ENCODE measurements around the gene EMC1. TPM values are rescaled to one million over a fixed set of nuclear protein-coding genes. Genes with fewer than 3 reads are reported as not detected.

Gene EMC1
- total and polyA plus RNA-seq, 2 donors (not counting 1 experiment from before 2014, with no cell fraction given): 25.8 to 45.5 TPM

DNA sequence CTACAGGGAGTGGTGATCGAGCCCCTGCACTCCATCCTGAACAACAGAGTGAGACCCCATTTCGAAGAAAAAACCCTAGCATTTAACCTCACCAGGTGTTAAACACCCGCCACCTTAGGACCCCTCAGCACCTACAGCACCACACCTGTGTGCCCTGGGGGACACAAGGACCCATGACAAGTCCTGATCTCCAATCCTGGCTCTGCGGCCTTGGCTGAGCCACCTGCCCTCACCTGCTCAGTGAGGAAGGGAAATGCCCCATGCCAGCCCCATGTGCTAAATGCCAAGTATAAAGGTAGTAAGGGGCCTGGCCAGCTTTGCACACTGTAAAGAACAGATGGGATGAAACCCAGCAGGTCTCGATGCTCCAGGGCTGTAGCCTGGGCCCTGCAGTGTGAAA lies 11.4 kb upstream of the EMC1 start:
- Mint-ChIP-seq H3K27ac (no peak overlapping the region), H3K9me3 (ENCODE audit: insufficient read depth) (no peaks in the 10 kb centered on the region), H3K4me1 (no peaks in the 10 kb centered on the region), H3K27me3 (no peaks in the 10 kb centered on the region), H3K4me3 (no peak overlapping the region)
- H3K9ac ChIP-seq (ENCODE audit: low read length): no peak overlapping the region
- intact Hi-C loops (cut with micrococcal nuclease): no loop called here
- WGBS (ENCODE audit: insufficient coverage): 88% methylated on average over 4 of the region's 5 CpGs
- no peak overlapping the region for H3K4me2 ChIP-seq (replicated peaks; ENCODE audit: low read depth, low read length, poor library complexity, severe bottlenecking)
- ATAC-seq (ENCODE audit: low read depth): no peak
- no peaks in the 10 kb centered on the region for H3K79me2 ChIP-seq (ENCODE audit: control insufficient read depth, insufficient read depth, low read length)
- no peak overlapping the region for H3K4me3 ChIP-seq (ENCODE audit: control extremely low read depth in 1 of 5, extremely low read depth in 1 of 5, insufficient read depth in 1 of 5, low read depth in 2 of 5, low read length in 4 of 5)
- no peaks in the 10 kb centered on the region for H4K20me1 ChIP-seq (ENCODE audit: control insufficient read depth, insufficient read depth, low read length, poor library complexity, severe bottlenecking)
- H3K27me3 ChIP-seq (replicated peaks in 1 of 4; ENCODE audit: control extremely low read depth in 1 of 4, control insufficient read depth in 3 of 4, insufficient read depth in 4 of 4, low read length in 3 of 4): no peaks in the 10 kb centered on the region
- no peak overlapping the region for H3K27ac ChIP-seq (ENCODE audit: low read length in 2 of 2)
- TF ChIP-seq, protein P1, sequence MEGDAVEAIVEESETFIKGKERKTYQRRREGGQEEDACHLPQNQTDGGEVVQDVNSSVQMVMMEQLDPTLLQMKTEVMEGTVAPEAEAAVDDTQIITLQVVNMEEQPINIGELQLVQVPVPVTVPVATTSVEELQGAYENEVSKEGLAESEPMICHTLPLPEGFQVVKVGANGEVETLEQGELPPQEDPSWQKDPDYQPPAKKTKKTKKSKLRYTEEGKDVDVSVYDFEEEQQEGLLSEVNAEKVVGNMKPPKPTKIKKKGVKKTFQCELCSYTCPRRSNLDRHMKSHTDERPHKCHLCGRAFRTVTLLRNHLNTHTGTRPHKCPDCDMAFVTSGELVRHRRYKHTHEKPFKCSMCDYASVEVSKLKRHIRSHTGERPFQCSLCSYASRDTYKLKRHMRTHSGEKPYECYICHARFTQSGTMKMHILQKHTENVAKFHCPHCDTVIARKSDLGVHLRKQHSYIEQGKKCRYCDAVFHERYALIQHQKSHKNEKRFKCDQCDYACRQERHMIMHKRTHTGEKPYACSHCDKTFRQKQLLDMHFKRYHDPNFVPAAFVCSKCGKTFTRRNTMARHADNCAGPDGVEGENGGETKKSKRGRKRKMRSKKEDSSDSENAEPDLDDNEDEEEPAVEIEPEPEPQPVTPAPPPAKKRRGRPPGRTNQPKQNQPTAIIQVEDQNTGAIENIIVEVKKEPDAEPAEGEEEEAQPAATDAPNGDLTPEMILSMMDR (IDR thresholded peaks at IDR 0.05): no peak
- no peak for TF ChIP-seq EZH2 (IDR thresholded peaks at IDR 0.05; ENCODE audit: borderline replicate concordance, insufficient read depth, low read depth, low read length, poor library complexity, severe bottlenecking)
- no peaks in the 10 kb centered on the region for H3K9me3 ChIP-seq (ENCODE audit: control extremely low read depth in 1 of 3, control insufficient read depth in 2 of 3, insufficient read depth in 1 of 3, low read length in 2 of 3)
- POLR2A ChIA-PET: interaction anchor here (0.6 kb wide), 1 partner anchor 281 kb away, joined by 6 read pairs; no protein-coding TSS in a partner anchor
- no peaks in the 10 kb centered on the region for H3K4me1 ChIP-seq (ENCODE audit: control insufficient read depth in 2 of 2, insufficient read depth in 2 of 2, low read length in 2 of 2)
- CTCF ChIA-PET: no interaction called here
- H2AFZ ChIP-seq (ENCODE audit: insufficient read depth, low read depth, low read length, poor library complexity, severe bottlenecking): no peak overlapping the region
- DNase-seq: no peak
- H3K36me3 ChIP-seq (replicated peaks in 1 of 2; ENCODE audit: control extremely low read depth in 1 of 2, control insufficient read depth in 1 of 2, extremely low read depth in 1 of 2, insufficient read depth in 2 of 2, low read length in 1 of 2): peaks cover 0 to 16% of the 10 kb centered on the region in 2 experiments

- Mint-ChIP-seq H3K4me1 (no peaks in the 10 kb centered on the region), H3K9me3 (ENCODE audit: insufficient read depth) (no peaks in the 10 kb centered on the region), H3K27ac (no peak overlapping the region), H3K27me3 (no peaks in the 10 kb centered on the region), H3K4me3 (no peak overlapping the region)
- H3K36me3 ChIP-seq (replicated peaks in 1 of 2; ENCODE audit: control extremely low read depth in 1 of 2, control insufficient read depth in 1 of 2, extremely low read depth in 1 of 2, insufficient read depth in 2 of 2, low read length in 1 of 2): peaks cover 0 to 23% of the 10 kb centered on the region in 2 experiments
- no peaks in the 10 kb centered on the region for H3K4me1 ChIP-seq (ENCODE audit: control insufficient read depth in 2 of 2, insufficient read depth in 2 of 2, low read length in 2 of 2)
- peaks cover 3% of the 10 kb centered on the region for H4K20me1 ChIP-seq (ENCODE audit: control insufficient read depth, insufficient read depth, low read length, poor library complexity, severe bottlenecking)
- 92% methylated on average over 4 of the region's 5 CpGs for WGBS (ENCODE audit: insufficient coverage)
- TF ChIP-seq, protein P1 (IDR thresholded peaks at IDR 0.05): no peak
- TF ChIP-seq EZH2 (IDR thresholded peaks at IDR 0.05; ENCODE audit: borderline replicate concordance, insufficient read depth, low read depth, low read length, poor library complexity, severe bottlenecking): no peak
- CTCF ChIA-PET: no interaction called here
- DNase-seq (no peak), ATAC-seq (ENCODE audit: low read depth) (no peak)
- no peak overlapping the region for H3K27ac ChIP-seq (ENCODE audit: low read length in 2 of 2)
- no peaks in the 10 kb centered on the region for H3K27me3 ChIP-seq (replicated peaks in 1 of 4; ENCODE audit: control extremely low read depth in 1 of 4, control insufficient read depth in 3 of 4, insufficient read depth in 4 of 4, low read length in 3 of 4)
- H3K4me3 ChIP-seq (ENCODE audit: control extremely low read depth in 1 of 5, extremely low read depth in 1 of 5, insufficient read depth in 1 of 5, low read depth in 2 of 5, low read length in 4 of 5): no peak overlapping the region
- H2AFZ ChIP-seq (ENCODE audit: insufficient read depth, low read depth, low read length, poor library complexity, severe bottlenecking): no peak overlapping the region
- POLR2A ChIA-PET: no interaction called here
- H3K79me2 ChIP-seq (ENCODE audit: control insufficient read depth, insufficient read depth, low read length): no peaks in the 10 kb centered on the region
- no peak overlapping the region for H3K9ac ChIP-seq (ENCODE audit: low read length)
- H3K9me3 ChIP-seq (ENCODE audit: control extremely low read depth in 1 of 3, control insufficient read depth in 2 of 3, insufficient read depth in 1 of 3, low read length in 2 of 3): no peaks in the 10 kb centered on the region
- intact Hi-C loops (cut with micrococcal nuclease): no loop called here
- H3K4me2 ChIP-seq (replicated peaks; ENCODE audit: low read depth, low read length, poor library complexity, severe bottlenecking): no peak overlapping the region
These were observed 10.7 kb upstream of the EMC1 start for GRCh38 chr1:19262047-19262446.

All from B cell (primary cell).